Effector memory CD8-positive, alpha-beta T cell (primary cell): ENCODE data around the gene TRIM8.
"Not testable (repeated sequence)": the region's sequence is repeated elsewhere in the genome, so short reads cannot be mapped to it uniquely, and the experiment has no call there.

Experiments used
- ATAC-seq: fragments of 150-1000 bp; cut with Tn5 transposase; replicated peaks from 2 replicates; pipeline ENCODE4 v1.10.0; 2021; ENCODE audit warnings: mild to moderate bottlenecking, moderate library complexity
- DNase-seq, 3 experiments: peaks; one replicate each; pipeline ENCODE4 v3.0.0; 2021
- H3K27ac Mint-ChIP-seq, 2 donors: one replicate each; pipeline ENCODE4 v1.8.0; 2022; ENCODE audit warnings: mild to moderate bottlenecking in 2 of 2, mixed read lengths in 2 of 2, moderate library complexity in 2 of 2
- H3K27me3 Mint-ChIP-seq, 2 donors: one replicate each; pipeline ENCODE4 v1.8.0; 2022; ENCODE audit warnings: mixed read lengths in 2 of 2
- H3K36me3 Mint-ChIP-seq: one replicate; pipeline ENCODE4 v1.8.0; 2022; ENCODE audit warnings: mild to moderate bottlenecking, moderate library complexity, mixed read lengths; ENCODE audit not compliant: insufficient read depth
- H3K4me1 Mint-ChIP-seq, 2 donors: one replicate each; pipeline ENCODE4 v1.8.0; 2022; ENCODE audit warnings: low read depth in 2 of 2, mixed read lengths in 2 of 2
- H3K4me3 Mint-ChIP-seq, 2 donors: one replicate each; pipeline ENCODE4 v1.8.0; 2022; ENCODE audit warnings: mild to moderate bottlenecking in 2 of 2, mixed read lengths in 2 of 2, moderate library complexity in 2 of 2
- H3K9me3 Mint-ChIP-seq, 2 donors: one replicate each; pipeline ENCODE4 v1.8.0; 2022; ENCODE audit warnings: mixed read lengths in 2 of 2

Gene TRIM8

GRCh38 chr10:102654566-102654965, 10.3 kb downstream of the TRIM8 start:
- H3K27ac Mint-ChIP-seq: peak overlapping the region; percentile 38 to 93
- DNase-seq: no peak
- no peak for ATAC-seq
- no peaks in the 10 kb centered on the region for H3K27me3 Mint-ChIP-seq
- peaks cover 59 to 63% of the 10 kb centered on the region in 2 donors for H3K4me1 Mint-ChIP-seq
- H3K36me3 Mint-ChIP-seq: peaks cover 64% of the 10 kb centered on the region
- H3K4me3 Mint-ChIP-seq: no peak overlapping the region
- H3K9me3 Mint-ChIP-seq: no peaks in the 10 kb centered on the region

- no peaks in the 10 kb centered on the region for H3K27me3 Mint-ChIP-seq
- DNase-seq: no peak
- no peak for ATAC-seq
- peak overlapping the region; percentile 38 to 93 for H3K27ac Mint-ChIP-seq
- peaks cover 63% of the 10 kb centered on the region for H3K36me3 Mint-ChIP-seq
- no peak overlapping the region for H3K4me3 Mint-ChIP-seq
- no peaks in the 10 kb centered on the region for H3K9me3 Mint-ChIP-seq
- H3K4me1 Mint-ChIP-seq: peaks cover 55 to 61% of the 10 kb centered on the region in 2 donors
These were observed 10.7 kb downstream of the TRIM8 start for GRCh38 chr10:102654969-102655368.

- peaks cover 53 to 57% of the 10 kb centered on the region in 2 donors for H3K4me1 Mint-ChIP-seq
- H3K27ac Mint-ChIP-seq: no peak overlapping the region
These were observed 11.7 kb downstream of the TRIM8 start for GRCh38 chr10:102656026-102656425.

GRCh38 chr10:102656791-102657371, 12.6 kb downstream of the TRIM8 start:
- no peaks in the 10 kb centered on the region for H3K9me3 Mint-ChIP-seq
- DNase-seq (no peak), ATAC-seq (no peak)
- H3K36me3 Mint-ChIP-seq: peaks cover 73% of the 10 kb centered on the region
- H3K4me3 Mint-ChIP-seq: no peak overlapping the region
- peaks cover 54 to 55% of the 10 kb centered on the region in 2 donors for H3K4me1 Mint-ChIP-seq
- H3K27ac Mint-ChIP-seq: peak overlapping the region; percentile 53 to 88
- no peaks in the 10 kb centered on the region for H3K27me3 Mint-ChIP-seq

More at GRCh38 chr10:102656026-102656425, 11.7 kb downstream of the TRIM8 start:
- no peaks in the 10 kb centered on the region for H3K27me3 Mint-ChIP-seq
- H3K9me3 Mint-ChIP-seq: no peaks in the 10 kb centered on the region
- no peak overlapping the region for H3K4me3 Mint-ChIP-seq
- peaks cover 70% of the 10 kb centered on the region for H3K36me3 Mint-ChIP-seq
- DNase-seq (no peak), ATAC-seq (no peak)

GRCh38 chr10:102657451-102657850, 13.2 kb downstream of the TRIM8 start:
- Mint-ChIP-seq H3K9me3 (no peaks in the 10 kb centered on the region), H3K4me3 (no peak overlapping the region), H3K27ac (peak overlapping the region; percentile 53 to 88), H3K4me1 (peaks cover 49 to 50% of the 10 kb centered on the region in 2 donors), H3K27me3 (no peaks in the 10 kb centered on the region), H3K36me3 (peaks cover 73% of the 10 kb centered on the region)
- ATAC-seq (no peak), DNase-seq (no peak)

- ATAC-seq (no peak), DNase-seq (no peak)
- Mint-ChIP-seq H3K9me3 (no peaks in the 10 kb centered on the region), H3K4me3 (peak overlapping the region; percentile 33 to 37), H3K36me3 (peaks cover 73% of the 10 kb centered on the region), H3K4me1 (peaks cover 42 to 43% of the 10 kb centered on the region in 2 donors), H3K27ac (peak overlapping the region; percentile 44 to 79), H3K27me3 (no peaks in the 10 kb centered on the region)
These were observed 13.9 kb downstream of the TRIM8 start for GRCh38 chr10:102657984-102658724.

GRCh38 chr10:102658802-102659201, 14.5 kb downstream of the TRIM8 start:
- Mint-ChIP-seq H3K27me3 (no peaks in the 10 kb centered on the region), H3K4me1 (peaks cover 35 to 36% of the 10 kb centered on the region in 2 donors), H3K9me3 (no peaks in the 10 kb centered on the region), H3K4me3 (peak overlapping the region in 1 of 2 donors; percentile 37), H3K36me3 (peaks cover 70% of the 10 kb centered on the region), H3K27ac (peak overlapping the region; percentile 44 to 79)
- DNase-seq: no peak
- ATAC-seq: no peak

GRCh38 chr10:102660888-102661657, 16.8 kb downstream of the TRIM8 start:
- Mint-ChIP-seq H3K4me1 (peaks cover 28% of the 10 kb centered on the region in 2 donors), H3K27me3 (no peaks in the 10 kb centered on the region), H3K9me3 (no peaks in the 10 kb centered on the region), H3K4me3 (peak overlapping the region; percentile 74 to 79), H3K36me3 (peaks cover 52% of the 10 kb centered on the region), H3K27ac (peak overlapping the region; percentile 79 to 86)
- ATAC-seq (peak; percentile 94), DNase-seq (peak; percentile 45 to 53 (median 53))

GRCh38 chr10:102661658-102662028, 17.4 kb downstream of the TRIM8 start:
- Mint-ChIP-seq H3K27me3 (no peaks in the 10 kb centered on the region), H3K27ac (peak overlapping the region; percentile 79 to 86), H3K4me1 (peaks cover 28% of the 10 kb centered on the region in 2 donors), H3K4me3 (peak overlapping the region; percentile 74 to 79), H3K36me3 (peaks cover 46% of the 10 kb centered on the region), H3K9me3 (no peaks in the 10 kb centered on the region)
- peak; percentile 16 for ATAC-seq
- DNase-seq: no peak

GRCh38 chr10:102665904-102666509, 21.7 kb downstream of the TRIM8 start:
- Mint-ChIP-seq H3K9me3 (no peaks in the 10 kb centered on the region), H3K4me1 (peaks cover 14 to 19% of the 10 kb centered on the region in 2 donors), H3K36me3 (peaks cover 27% of the 10 kb centered on the region), H3K4me3 (no peak overlapping the region), H3K27ac (no peak overlapping the region), H3K27me3 (no peaks in the 10 kb centered on the region)
- ATAC-seq (no peak), DNase-seq (no peak)

GRCh38 chr10:102667411-102667810, 23.1 kb downstream of the TRIM8 start:
- H3K27me3 Mint-ChIP-seq, H3K4me3 Mint-ChIP-seq, ATAC-seq: not testable (repeated sequence)

GRCh38 chr10:102668326-102669107, 24.2 kb downstream of the TRIM8 start:
- Mint-ChIP-seq H3K36me3 (peaks cover 13% of the 10 kb centered on the region), H3K27ac (peak overlapping the region; percentile 46 to 65), H3K27me3 (no peaks in the 10 kb centered on the region), H3K4me1 (peaks cover 7 to 12% of the 10 kb centered on the region in 2 donors), H3K9me3 (no peaks in the 10 kb centered on the region), H3K4me3 (peak overlapping the region in 1 of 2 donors; percentile 26)
- DNase-seq (no peak), ATAC-seq (no peak)

More at GRCh38 chr10:102667411-102667810, 23.1 kb downstream of the TRIM8 start:
- not testable (repeated sequence) for DNase-seq, H3K9me3 Mint-ChIP-seq
- Mint-ChIP-seq H3K36me3 (peaks cover 20% of the 10 kb centered on the region), H3K27ac (peak overlapping the region in 1 of 2 donors; percentile 65), H3K4me1 (peaks cover 5 to 12% of the 10 kb centered on the region in 2 donors)
